Lung (tissue), 12 donors: ENCODE measurements around the gene PDHX. TPM values are rescaled to one million over a fixed set of nuclear protein-coding genes. Genes with fewer than 3 reads are reported as not detected.

Source experiments
- ATAC-seq: fragments of 200-7000 bp; cut with Tn5 transposase; one replicate; pipeline ENCODE4 v1.9.1; 2020; ENCODE audit warnings: moderate number of reproducible peaks; ENCODE audit not compliant: insufficient read depth, low FRiP score
- DNase-seq, 3 donors: peaks; one replicate each; pipeline ENCODE4 v3.0.0-alpha.2; 2013 to 2017
- H3K27ac ChIP-seq, 2 donors: one replicate each; pipeline ENCODE4 v1.5.1; 2013; ENCODE audit warnings: mild to moderate bottlenecking in 2 of 2, moderate library complexity in 2 of 2, control low read depth in 1 of 2, inconsistent platforms in 1 of 2, low read depth in 1 of 2, low read length in 1 of 2
- H3K27me3 ChIP-seq, 3 donors: one replicate each; pipeline ENCODE4 v1.5.1; 2013; ENCODE audit warnings: low read length in 2 of 3; ENCODE audit not compliant: control insufficient read depth in 3 of 3, insufficient read depth in 3 of 3
- H3K36me3 ChIP-seq, 4 donors: one replicate each; pipeline ENCODE4 v1.5.1; 2013; ENCODE audit warnings: low read length in 4 of 4, mild to moderate bottlenecking in 1 of 4, moderate library complexity in 1 of 4; ENCODE audit not compliant: control insufficient read depth in 4 of 4, insufficient read depth in 4 of 4
- H3K4me1 ChIP-seq, 5 donors: one replicate each; pipeline ENCODE4 v1.5.1; 2013; ENCODE audit warnings: low read length in 5 of 5, mild to moderate bottlenecking in 2 of 5, moderate library complexity in 1 of 5; ENCODE audit not compliant: control insufficient read depth in 5 of 5, insufficient read depth in 5 of 5
- H3K4me3 ChIP-seq: one replicate; pipeline ENCODE4 v1.5.1; 2013; ENCODE audit warnings: mild to moderate bottlenecking, control low read depth, moderate library complexity
- H3K9ac ChIP-seq, 2 donors: one replicate each; pipeline ENCODE4 v1.5.1; 2013; ENCODE audit warnings: low read length in 2 of 2, control low read depth in 1 of 2; ENCODE audit not compliant: insufficient read depth in 1 of 2
- H3K9me3 ChIP-seq, 4 donors: one replicate each; pipeline ENCODE4 v1.5.1; 2013; ENCODE audit warnings: low read length in 3 of 4, mild to moderate bottlenecking in 1 of 4, moderate library complexity in 1 of 4; ENCODE audit not compliant: control insufficient read depth in 4 of 4, insufficient read depth in 3 of 4
- CTCF ChIP-seq: IDR thresholded peaks from 2 replicates; pipeline ENCODE4 v1.5.1; 2012; ENCODE audit warnings: mild to moderate bottlenecking; ENCODE audit errors: control extremely low read depth, extremely low read depth
- WGBS, 2 donors: extraction: QIAGEN DNeasy Blood & Tissue Kit; methylation state at CpG; one replicate each; pipeline ENCODE4 v1.1.7; 2013; 5-methylcytosine and 5-hydroxymethylcytosine counted together
- polyA plus RNA-seq, 2 donors: library from polyadenylated mRNA; stranded (reverse); fragments of 200-250 nt; gene quantifications; one replicate each; pipeline ENCODE4 v1.2.1, GENCODE V29; 2013
- total RNA-seq, 2 donors: library from RNA; depleted of rRNA in 1 of 2; stranded (reverse); fragments of >200 nt in 1 of 2; gene quantifications; one replicate each; pipeline ENCODE4 v1.2.1, GENCODE V29; 2014 to 2021
- donor health status: control.
- donor health status: control.
- donor health status: Bipolar disorder and iron deficiency.
- donor health status: healthy.
- donor health status: DM: yes; HTN: yes; CAD: no.

The PDHX gene
- total and polyA plus RNA-seq, 4 donors = 18.5 to 37.5 (median 23.8) TPM

GRCh38 chr11:34874202-34874601 lies 42.2 kb upstream of the PDHX start:
- TF ChIP-seq CTCF = no peak
- peaks cover 0 to 7% (median 0%) of the 10 kb centered on the region in 4 donors for H3K36me3 ChIP-seq
- WGBS, 2 donors = 95 to 97% methylated on average over 4 of the region's 4 CpGs
- peaks cover 0 to 2% (median 0%) of the 10 kb centered on the region in 5 donors for H3K4me1 ChIP-seq
- H3K27ac ChIP-seq = no peak overlapping the region
- H3K9ac ChIP-seq = no peak overlapping the region
- no peak overlapping the region for H3K4me3 ChIP-seq
- ATAC-seq (no peak), DNase-seq (no peak)
- H3K9me3 ChIP-seq = peaks cover 0 to 4% (median 0%) of the 10 kb centered on the region in 4 donors
- H3K27me3 ChIP-seq = no peaks in the 10 kb centered on the region

- peaks cover 0 to 4% (median 0%) of the 10 kb centered on the region in 4 donors for H3K9me3 ChIP-seq
- no peak for TF ChIP-seq CTCF
- H3K27ac ChIP-seq = no peak overlapping the region
- ATAC-seq (no peak), DNase-seq (no peak)
- 90 to 96% methylated on average over 3 of the region's 3 CpGs for WGBS, 2 donors
- peaks cover 0 to 11% (median 2%) of the 10 kb centered on the region in 4 donors for H3K36me3 ChIP-seq
- no peaks in the 10 kb centered on the region for H3K27me3 ChIP-seq
- no peak overlapping the region for H3K9ac ChIP-seq
- H3K4me1 ChIP-seq = peaks cover 0 to 2% (median 0%) of the 10 kb centered on the region in 5 donors
- H3K4me3 ChIP-seq = no peak overlapping the region
These were observed 38.9 kb upstream of the PDHX start for GRCh38 chr11:34877375-34877975.

GRCh38 chr11:34881900-34882299 lies 34.5 kb upstream of the PDHX start:
- Histone ChIP-seq H3K4me3 (no peak overlapping the region), H3K27ac (no peak overlapping the region), H3K27me3 (no peaks in the 10 kb centered on the region), H3K9me3 (no peaks in the 10 kb centered on the region), H3K9ac (no peak overlapping the region), H3K36me3 (peaks cover 0 to 15% (median 9%) of the 10 kb centered on the region in 4 donors), H3K4me1 (no peaks in the 10 kb centered on the region)
- ATAC-seq (no peak), DNase-seq (no peak)
- WGBS, 2 donors = 97 to 98% methylated on average over 3 of the region's 3 CpGs
- no peak for TF ChIP-seq CTCF

GRCh38 chr11:34886609-34887008 lies 29.8 kb upstream of the PDHX start:
- Histone ChIP-seq H3K4me1 (no peaks in the 10 kb centered on the region), H3K36me3 (peaks cover 0 to 17% (median 11%) of the 10 kb centered on the region in 4 donors), H3K27me3 (no peaks in the 10 kb centered on the region), H3K9ac (no peak overlapping the region), H3K27ac (no peak overlapping the region), H3K4me3 (no peak overlapping the region), H3K9me3 (no peaks in the 10 kb centered on the region)
- DNase-seq (peak in 1 of 3 donors; percentile 15), ATAC-seq (no peak)
- WGBS, 2 donors = 92 to 98% methylated on average over 2 of the region's 2 CpGs
- no peak for TF ChIP-seq CTCF
